ENCODE results near the gene RAD51B.

GRCh38 chr14:67784244-67784823 is 35.2 kb upstream of the RAD51B start:
- TF ChIP-seq CTCF (conservative IDR thresholded peaks at IDR 0.05; ENCODE audit: low read depth, low read length) (no peak), EZH2phosphoT487 (IDR thresholded peaks at IDR 0.05; ENCODE audit: borderline replicate concordance, low read length) (no peak), EZH2 (IDR thresholded peaks at IDR 0.05; ENCODE audit: low read length, unreplicated experiment) (no peak)

All from PC-3 (cell line).